Activated CD8-positive, alpha-beta memory T cell treated with anti-CD3 and anti-CD28 coated beads for 24 hours (primary cell): Measurements from ENCODE around the gene KIF1B.
"Not testable (repeated sequence)": the region's sequence is repeated elsewhere in the genome, so short reads cannot be mapped to it uniquely, and the experiment has no call there.

ENCODE experiments used
- DNase-seq: peaks from one replicate; pipeline ENCODE4 v3.0.0-alpha.2; 2020

KIF1B gene

DNA sequence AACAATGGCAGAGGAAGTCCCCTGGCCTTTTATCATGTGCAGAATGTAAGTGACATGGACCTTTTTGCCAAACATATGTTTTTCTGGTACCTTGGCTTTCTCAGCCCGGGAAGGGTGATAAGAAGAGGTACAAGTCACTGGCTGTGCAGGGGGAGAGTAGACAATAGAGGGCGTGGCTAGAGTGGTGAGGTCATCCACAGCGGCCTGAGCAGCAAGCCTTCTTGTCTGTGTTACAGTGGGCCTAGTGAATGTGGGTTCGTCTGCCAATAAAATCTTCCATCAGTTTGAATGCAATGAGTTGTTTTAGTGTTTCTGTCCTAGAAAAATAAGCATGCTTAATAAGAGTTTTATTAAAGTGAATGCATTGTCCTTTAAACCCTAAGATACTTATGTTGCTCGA is 129.4 kb downstream of the KIF1B start:
- DNase-seq: no peak

DNA sequence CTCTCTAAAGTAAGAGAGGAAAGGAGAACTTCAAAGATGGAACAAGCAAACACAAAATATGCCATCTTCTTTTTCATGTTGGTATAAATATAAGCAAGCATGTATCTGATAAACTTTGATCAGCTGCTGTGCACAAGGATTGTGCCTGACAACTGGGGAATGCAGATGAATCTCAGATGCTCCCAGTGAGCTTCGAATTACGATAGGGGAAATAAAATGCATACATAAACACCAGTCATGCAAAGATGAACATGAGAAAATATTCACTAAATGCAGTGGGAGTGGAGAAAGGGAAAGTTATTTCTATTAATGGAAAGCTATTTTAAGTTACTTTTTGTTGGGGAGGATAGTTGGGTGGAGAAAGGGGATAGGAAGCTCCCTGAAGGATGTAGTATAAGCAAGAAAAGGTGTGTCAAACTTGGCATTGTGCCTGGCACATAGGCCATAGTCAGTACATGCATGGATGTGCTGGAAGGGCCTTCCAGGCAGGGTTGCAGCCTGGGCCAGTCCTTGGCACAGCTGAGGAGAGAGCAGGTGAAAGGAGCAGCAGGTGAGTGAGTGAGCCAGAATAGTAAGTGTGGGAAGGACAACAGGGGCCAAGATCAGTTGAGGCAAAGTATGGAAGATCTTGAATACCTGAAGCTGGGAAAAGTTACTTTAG is 130.7 kb downstream of the KIF1B start:
- DNase-seq: no peak

DNA sequence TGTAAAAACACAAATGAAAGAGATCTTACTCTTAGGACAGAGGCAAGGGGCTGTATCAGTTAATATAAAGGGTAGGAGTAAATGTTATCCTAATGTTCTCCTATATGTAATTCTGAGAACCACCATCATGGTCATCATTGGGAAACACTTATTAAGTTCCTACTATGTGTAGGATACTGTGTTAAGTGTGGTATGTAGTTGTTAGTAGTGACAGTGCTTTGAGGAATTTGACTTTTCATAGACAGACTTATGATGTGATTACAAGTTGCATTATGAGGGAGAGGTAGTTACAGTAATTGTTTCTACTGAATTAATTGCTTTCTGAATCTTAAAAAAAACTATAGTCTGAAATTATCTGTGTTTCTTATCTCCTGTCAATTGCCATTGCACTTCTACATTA is 136.7 kb downstream of the KIF1B start:
- no peak for DNase-seq

DNA sequence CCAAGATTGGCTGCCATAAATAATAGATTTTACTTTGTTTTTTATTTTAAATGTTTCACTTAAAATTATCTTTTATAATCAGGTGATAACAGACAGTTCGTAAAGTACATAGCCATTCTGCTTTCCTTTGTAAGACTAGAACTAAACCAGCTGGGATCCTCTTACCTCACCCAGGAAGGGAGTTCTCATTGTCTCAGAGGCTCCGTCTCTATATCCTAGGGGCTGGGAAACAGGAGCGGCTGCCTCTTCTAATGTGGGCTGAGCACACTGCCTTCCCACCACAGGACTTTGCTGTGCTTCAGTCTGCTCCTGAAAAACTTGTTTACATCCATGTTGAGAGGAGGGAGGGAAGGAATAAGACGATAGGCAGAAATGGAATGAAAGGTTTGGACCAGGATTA is 142.9 kb downstream of the KIF1B start:
- no peak for DNase-seq

DNA sequence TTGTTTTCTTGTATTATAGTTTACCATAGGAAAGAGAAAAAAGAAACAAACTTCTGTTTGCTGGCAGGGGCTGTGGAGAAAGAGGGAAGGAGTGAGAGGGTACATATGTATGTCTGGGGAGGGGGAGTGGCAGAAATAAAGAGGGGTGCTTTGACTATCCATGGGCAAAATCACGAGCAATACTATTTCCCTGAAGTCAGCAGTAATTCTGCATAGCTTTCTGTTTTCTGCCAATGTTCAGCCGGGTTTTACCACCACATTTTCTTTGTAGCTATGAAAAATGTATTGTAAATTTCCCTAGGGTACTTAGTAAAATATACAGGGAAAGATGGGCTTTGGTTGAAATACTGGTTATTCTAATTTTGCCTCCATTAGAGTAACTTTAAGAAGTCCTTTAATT is 143.3 kb downstream of the KIF1B start:
- DNase-seq: no peak

DNA sequence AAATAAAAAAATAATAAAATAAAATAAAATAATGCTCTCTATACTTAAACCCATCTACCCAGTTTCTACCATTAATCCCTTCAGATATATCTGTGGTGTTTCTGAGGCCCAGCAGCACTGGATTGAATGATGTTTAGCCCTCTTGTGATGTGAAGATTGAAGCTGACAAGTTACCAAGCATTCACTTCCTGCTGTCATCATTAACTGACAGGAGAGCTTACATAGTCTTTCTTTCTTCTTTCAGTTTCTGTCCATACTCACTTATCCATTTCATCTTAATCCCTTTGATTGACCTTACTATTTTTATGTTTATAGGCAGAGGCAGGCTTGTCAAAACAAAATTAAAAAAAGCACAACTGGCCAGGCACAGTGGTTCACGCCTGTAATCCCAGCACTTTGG is 149.7 kb downstream of the KIF1B start:
- no peak for DNase-seq

DNA sequence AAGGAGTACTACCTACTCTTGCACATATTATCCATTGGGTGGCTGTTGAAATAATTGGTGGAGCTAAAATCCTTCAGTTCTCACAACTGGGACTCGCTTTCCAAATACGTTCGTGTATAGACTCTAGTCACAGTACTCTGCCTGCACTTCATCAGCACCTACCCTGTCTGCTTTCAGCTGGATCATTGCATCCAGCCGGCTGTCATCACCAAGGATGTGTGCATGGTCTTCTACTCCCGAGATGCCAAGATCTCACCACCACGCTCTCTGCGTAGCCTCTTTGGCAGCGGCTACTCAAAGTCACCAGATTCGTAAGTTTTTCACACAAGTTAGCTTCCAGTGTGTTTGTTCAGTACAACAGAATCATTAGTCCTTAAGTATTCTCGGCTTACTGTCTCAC is 151.1 kb downstream of the KIF1B start:
- no peak for DNase-seq

DNA sequence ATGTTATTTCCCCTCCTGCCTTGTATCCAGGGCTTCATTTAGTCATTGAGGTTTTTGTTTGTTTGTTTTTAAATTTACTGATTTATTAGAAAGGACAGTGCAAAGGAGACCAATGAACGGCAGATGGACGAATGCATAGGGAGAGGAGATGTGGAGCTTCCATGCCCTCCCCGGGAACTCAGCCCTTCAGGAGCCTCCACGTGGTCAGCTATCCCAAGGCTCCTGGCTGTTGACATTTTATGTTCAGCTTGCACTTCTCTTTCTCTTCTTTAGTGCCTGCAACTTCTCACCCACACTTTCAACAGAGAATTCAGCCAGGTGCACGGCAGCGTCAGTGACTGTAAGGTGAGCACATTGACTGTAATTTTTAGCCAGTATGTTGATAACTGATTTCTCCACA is 157.8 kb downstream of the KIF1B start:
- DNase-seq: no peak

DNA sequence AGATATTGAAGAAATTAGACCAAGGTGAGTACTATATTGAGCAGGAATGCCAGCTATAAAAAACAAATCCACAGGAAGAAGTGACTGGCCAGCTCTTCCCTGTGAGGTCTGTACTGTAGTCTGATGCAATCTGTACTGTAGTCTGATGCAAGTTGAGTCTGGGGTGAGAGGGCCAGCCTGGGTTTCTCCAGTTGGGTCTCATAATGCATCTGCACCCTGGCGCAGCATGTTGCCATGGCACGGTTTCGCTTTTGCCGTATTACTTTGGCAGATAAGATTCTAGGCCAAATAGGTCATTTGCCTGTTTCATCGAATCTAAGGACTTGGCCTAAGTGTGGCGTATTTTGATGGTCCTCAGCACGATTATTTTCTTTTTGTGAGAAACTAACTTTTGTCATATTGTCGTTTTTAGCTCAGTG is 164.1 kb downstream of the KIF1B start:
- no peak for DNase-seq

DNA sequence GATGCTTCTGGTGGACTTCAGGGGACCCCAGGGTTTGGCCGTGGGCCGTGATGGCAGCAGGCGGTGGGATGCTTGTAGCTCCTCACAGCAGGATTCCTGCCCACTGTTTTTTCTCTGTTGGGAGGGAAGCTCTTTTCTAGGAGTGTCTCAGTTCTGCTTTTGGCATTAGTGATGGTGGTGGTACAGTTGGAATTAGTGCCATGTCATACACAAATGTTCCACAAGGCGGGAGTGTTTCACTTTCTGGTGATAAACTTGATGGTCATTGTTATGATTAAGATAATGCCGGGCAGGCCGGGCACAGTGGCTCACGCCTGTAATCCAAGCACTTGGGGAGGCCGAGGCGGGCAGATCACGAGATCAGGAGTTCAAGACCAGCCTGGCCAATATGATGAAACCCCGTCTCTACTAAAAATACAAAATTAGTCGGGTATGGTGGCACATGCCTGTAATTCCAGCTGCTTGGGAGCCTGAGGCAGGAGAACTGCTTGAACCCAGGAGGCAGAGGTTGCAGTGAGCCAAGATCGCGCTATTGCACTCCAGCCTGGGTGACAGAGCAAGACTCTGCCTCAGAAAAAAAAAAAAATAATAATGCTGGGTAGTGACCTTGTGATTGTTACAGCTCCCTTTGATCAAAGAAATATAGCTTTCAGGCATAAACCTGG is 167.1 kb downstream of the KIF1B start:
- not testable (repeated sequence) for DNase-seq

DNA sequence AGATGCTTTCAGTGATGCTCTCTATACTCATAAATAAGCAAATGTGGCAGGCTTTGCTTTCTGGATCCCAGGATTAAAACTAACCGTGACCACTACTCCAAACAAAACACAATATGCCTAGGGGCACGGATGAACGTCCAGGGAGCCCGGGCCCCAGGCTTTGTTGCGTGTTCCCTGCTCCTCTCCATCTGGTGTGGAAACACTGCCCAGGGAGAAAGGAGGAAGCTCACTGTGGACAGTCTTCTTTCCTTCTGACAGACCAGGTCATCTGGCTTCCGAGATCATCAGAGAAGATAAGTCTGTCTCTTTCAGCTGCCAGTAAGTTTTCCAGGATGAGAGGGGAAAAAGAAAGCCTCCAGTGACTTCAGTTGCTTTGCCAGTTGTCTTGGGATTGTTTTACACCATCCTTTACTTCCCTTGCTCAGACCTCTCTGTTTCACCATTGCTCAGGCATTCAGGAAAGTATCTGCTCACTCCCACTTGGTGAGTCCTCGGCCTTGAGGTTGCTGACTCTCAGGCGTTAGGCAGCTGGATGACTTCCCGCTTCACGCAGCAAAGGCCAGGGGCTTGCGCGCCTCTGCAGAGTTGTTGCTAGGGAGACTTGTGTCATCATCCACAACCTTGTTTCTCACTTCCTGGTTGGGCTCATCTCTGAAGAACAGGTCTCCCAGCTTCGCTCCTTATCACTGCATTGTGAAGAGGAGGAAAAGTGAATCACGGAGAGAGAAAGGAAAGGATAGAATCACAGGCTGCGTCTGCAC is 167.9 kb downstream of the KIF1B start:
- no peak for DNase-seq

DNA sequence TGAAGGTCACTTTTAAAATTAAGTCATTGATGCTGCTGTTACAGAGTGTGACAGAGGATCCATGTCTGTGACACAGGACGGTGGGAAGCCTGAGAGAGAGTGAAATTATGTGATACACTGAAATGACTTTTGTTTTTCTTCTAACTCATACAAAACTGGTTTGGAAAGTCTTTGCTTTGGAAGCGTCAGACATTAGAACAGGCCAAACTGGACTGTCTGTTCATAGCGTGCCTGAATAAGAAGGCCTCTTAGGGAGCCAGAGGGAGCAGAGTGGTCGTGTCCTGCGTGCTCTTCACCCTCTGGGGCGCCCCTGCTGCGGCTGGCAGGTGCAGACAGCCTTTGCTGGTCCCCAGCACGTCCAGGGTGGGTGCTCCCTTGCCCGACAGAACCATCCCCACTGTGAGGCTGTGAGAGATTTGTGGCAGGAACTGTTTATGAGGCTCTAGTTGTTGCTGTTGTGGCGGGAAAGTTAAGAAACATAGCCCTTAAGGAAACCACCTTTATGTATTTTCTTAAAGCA is 168.8 kb downstream of the KIF1B start:
- no peak for DNase-seq

DNA sequence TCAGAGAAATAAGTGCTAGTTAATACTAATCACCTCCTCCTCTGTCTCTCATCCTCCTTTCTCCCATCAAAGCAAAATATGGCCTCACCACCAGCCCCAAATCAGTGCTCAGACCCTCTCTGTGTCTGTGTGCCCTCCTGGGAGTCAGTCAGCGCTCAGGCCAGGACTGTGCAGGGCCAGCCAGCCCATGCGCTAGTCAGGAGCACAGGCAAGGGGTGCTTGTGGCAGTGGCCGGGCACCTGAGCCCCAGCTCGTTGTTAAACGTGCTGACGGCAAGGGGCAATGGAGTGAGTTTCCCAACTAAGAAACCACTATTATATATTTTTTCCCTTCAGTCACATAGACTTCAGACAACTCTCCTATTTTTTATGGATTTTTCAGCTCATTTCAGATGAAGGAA is 169.3 kb downstream of the KIF1B start:
- no peak for DNase-seq

DNA sequence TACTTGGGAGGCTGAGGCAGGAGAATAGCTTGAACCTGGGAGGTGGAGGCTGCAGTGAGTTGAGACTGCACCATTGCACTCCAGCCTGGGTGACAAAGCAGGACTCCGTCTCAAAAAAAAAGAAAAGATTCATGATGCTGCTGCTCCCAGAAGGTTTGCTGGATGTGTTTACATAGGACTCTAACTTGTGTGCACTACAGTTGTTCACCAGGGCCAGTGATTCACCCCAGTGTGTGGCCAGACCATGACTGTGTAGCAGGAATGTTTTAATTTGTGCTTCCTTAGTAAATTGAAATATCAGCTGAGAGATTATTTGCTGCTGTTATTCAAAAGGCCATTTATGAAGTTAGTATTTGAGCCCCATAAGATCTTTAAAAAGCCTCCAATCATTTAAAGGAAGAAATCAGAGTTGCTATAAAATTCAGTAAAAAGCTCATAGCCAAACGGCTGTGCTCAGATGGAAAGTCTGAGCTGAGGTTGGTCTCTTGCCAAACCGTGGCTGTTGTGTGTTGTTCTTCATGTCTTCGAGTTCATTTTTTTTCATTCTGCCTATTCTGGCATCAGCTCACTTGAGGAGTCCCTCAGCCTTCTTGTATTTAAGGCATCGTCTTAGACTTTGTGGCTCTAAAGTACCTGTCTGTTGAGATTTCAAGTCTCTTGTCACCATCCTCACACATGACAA is 170.4 kb downstream of the KIF1B start:
- no peak for DNase-seq

DNA sequence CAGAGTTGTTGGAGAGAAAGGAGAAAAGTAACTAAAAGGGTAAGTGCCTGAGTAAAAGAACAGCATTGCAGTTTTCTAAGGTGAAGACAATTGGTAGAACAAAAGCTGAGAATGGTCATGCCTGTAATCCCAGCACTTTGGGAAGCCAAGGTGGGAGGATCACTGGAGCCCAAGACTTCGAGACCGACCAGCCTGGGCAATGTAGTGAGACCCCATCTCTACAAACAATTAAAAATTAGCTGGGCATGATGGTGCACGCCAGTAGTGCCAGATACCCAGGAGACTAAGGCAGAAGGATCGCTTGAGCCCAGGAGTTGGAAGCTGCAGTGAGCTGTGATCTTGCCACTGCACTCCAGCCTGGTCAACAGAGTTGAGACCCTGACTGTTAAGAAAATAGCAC is 173.3 kb downstream of the KIF1B start:
- no peak for DNase-seq

DNA sequence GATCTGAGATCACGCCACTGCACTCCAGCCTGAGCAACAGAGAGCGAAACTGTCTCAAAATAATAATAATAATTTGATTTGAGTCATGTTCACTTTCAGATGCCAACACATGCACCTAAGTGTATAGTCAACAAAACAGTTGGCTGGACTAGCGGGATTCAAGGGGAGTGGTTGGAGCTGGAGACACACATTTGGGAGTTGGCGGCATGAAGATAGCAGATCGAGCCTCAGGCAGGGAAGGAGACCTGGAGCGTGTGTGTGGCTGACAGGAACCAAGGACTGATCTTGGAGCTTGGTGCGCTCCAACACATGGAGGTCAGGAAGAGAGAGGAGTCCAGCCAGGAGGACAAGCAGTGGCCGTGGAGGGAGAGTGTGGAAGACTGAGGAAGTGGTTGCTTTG is 173.8 kb downstream of the KIF1B start:
- DNase-seq: no peak

DNA sequence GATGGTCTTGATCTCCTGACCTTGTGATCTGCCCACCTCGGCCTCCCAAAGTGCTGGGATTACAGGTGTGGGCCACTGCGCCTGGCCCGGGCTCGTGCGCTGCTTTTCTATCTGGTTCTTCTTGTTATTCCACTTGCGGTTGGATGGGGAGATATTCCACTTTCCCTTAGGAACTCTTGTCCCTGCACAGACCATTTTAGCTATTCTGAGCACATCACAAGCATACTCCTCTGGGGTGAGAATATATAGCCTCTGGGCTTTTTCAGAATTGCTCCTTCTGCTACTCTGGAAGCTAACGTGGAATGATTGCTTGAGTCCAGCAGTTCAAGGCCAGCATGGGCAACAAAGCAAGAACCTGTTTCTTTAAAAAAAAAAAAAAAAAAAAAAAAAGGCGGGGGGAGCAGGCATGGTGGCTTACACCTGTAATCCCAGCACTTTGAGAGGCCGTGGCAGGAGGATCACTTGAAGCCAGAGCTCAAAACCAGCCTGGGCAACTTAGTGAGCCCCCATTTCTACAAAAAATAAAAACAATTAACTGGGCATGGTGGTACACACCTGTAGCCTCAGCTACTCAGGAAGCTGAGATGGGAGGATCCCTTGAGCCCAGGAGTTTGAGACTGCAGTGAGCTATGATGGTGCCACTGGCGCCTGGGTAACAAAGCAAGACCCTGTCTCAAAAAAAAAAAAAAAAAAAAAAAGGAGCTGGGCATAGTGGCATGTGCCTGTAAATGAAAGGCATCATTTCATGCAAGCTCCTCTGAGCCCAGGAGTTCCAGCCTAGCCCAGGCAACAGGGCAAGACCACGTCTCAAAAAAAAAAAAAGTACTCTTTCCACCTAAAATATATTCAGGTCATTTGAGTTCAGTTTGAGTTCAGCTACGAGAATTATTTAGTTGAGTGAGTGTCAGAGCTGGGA is 176.6 kb downstream of the KIF1B start:
- DNase-seq: no peak

DNA sequence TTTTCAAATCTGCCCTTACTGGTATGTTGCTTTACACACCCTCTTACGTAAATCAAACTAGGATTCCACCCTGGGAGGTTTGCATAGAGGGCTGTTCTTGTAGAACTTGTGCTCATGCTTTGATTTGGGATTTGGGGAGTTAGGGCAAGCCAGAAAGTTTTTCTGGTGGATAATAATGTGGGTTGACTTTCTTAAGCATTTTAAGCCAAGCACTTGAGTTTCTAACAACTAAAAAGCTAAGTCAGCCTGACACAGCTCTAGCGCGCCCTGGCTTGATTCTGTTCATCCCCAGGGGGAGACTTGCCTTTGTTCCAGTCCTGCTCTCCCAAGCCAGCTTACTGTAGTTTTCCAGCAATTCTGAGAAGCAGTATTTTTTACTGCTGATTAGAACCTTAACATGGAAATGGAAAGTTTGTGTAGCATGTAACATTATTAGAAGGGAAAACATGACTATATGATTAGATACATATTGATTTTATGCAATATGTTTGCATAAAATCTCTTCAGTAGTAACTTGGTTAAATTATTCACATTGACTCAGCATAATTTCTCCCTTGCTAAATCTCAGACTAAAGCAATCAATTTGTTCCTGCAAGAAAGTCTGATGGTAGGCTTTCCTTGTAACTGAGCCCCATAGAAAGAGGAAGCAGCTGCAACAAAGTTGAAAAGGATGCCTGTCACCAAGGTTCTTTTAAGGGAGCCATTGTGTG is 177.5 kb downstream of the KIF1B start:
- no peak for DNase-seq

DNA sequence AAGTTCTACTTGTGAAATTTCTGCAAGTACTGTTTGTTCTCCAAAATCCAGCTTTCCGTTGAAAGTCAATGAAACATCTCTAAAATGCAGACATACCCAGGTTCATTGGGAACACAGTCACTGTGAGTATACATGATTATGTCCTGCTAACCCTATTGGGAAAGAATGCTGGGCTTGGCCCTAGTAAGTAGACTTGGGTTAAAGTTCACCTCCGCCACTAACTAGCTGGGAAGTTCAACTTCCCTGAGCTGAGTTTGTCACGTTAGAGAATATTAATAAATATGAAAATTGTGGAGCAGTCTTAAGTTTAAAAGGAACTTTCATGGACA is 178.0 kb downstream of the KIF1B start:
- no peak for DNase-seq

DNA sequence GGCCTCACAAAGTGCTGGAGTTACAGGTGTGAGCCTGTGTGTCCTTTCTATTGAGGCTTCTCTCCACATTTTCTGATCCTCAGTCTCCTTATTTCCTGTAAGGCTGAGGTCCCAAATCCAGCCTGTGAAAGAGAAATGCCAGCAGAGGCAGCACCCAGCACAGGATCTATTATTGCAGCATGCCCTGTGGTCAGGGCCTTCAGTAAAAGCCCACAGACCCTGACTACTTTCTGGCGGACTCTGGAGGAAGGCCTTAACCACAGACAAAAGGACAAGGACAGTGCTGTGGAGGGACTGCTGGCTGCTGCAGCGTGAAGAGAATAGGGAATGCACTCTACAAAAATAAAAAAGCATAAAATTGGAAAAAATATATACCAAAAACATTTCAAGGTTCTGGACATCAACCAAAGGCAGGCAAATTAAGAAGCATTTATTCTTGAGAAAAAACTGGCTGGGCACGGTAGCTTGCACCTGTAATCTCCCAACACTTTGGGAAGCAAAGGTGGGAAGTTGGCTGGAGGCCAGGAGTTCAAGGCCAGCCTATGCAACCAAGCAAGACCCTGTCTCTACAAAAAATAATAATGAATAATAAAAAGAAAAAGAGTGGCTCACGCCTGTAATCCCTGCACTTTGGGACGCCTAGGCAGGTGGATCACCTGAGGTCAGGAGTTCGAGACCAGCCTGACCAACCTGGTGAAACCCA is 179.1 kb downstream of the KIF1B start:
- DNase-seq: no peak

DNA sequence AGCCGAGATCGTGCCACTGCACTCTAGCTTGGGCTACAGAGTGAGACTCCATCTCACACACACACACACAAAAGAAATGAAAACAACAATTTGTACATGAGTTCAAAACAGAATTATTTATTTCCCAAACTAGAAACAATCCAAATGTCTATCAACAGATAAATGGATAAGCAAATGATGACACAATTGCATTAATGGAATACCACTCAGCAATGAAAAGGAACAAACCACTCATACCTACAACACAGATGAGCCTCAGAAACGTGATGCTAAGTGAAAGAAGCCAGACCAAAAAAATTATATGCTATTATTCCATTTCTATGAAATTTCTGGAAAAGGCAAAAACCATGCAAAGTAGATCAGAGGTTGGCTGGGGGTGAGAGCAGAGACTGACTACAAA is 186.5 kb downstream of the KIF1B start:
- no peak for DNase-seq
